Measurements from ENCODE around the gene PWP2.
"Not testable (repeated sequence)": the region's sequence is repeated elsewhere in the genome, so short reads cannot be mapped to it uniquely, and the experiment has no call there.

GRCh38 chr21:44170863-44171262, 63.7 kb downstream of the PWP2 start:
- not testable (repeated sequence) for TF ChIP-seq POLR2A (IDR thresholded peaks at IDR 0.05; ENCODE audit: low read depth, low read length); BHLHE40 (IDR thresholded peaks at IDR 0.05; ENCODE audit: low read depth, low read length); CTCF (conservative IDR thresholded peaks at IDR 0.05; ENCODE audit: low read depth, low read length); MAZ (IDR thresholded peaks at IDR 0.05; ENCODE audit: borderline replicate concordance, low read depth, low read length); CEBPB (IDR thresholded peaks at IDR 0.05; ENCODE audit: low read depth, low read length); MAFK (IDR thresholded peaks at IDR 0.05; ENCODE audit: low read depth, low read length)

All from IMR-90 (cell line).